Measurements from ENCODE around the gene PDE8A.
"Not testable (repeated sequence)": the region's sequence is repeated elsewhere in the genome, so short reads cannot be mapped to it uniquely, and the experiment has no call there.

GRCh38 chr15:85185350-85185749 lies 203.7 kb downstream of the PDE8A start:
- TF ChIP-seq, protein P1, sequence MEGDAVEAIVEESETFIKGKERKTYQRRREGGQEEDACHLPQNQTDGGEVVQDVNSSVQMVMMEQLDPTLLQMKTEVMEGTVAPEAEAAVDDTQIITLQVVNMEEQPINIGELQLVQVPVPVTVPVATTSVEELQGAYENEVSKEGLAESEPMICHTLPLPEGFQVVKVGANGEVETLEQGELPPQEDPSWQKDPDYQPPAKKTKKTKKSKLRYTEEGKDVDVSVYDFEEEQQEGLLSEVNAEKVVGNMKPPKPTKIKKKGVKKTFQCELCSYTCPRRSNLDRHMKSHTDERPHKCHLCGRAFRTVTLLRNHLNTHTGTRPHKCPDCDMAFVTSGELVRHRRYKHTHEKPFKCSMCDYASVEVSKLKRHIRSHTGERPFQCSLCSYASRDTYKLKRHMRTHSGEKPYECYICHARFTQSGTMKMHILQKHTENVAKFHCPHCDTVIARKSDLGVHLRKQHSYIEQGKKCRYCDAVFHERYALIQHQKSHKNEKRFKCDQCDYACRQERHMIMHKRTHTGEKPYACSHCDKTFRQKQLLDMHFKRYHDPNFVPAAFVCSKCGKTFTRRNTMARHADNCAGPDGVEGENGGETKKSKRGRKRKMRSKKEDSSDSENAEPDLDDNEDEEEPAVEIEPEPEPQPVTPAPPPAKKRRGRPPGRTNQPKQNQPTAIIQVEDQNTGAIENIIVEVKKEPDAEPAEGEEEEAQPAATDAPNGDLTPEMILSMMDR (conservative IDR thresholded peaks at IDR 0.05; ENCODE audit: low read depth, low read length), result not testable (repeated sequence)
- TF ChIP-seq EZH2 (IDR thresholded peaks at IDR 0.05; ENCODE audit: low read length, unreplicated experiment); EZH2phosphoT487 (IDR thresholded peaks at IDR 0.05; ENCODE audit: borderline replicate concordance, low read length): not testable (repeated sequence)

Data from PC-3 (cell line).